Panc1 (cell line): ENCODE data around the gene RIPK1. TPM values are rescaled to one million over a fixed set of nuclear protein-coding genes. Genes with fewer than 3 reads are reported as not detected.

Source experiments
- ATAC-seq: fragments of 200-7000 bp; cut with Tn5 transposase; 2 replicates; pipeline ENCODE4 v1.9.1; 2020; ENCODE audit warnings: mild to moderate bottlenecking, moderate library complexity
- BruUV-seq: library from RNA; stranded (reverse); fragments of 400-500 nt; replicated peaks from 2 replicates; lab custom pipeline; 2021; lab: Mats Ljungman, UMichigan
- CTCF ChIA-PET: fragments of 300-600 bp; sonication (Branson Sonifier 250); formaldehyde crosslinking; loops from one replicate; lab custom pipeline; 2022; ENCODE audit warnings: antibody characterized with exemption; lab: Charles Lee
- POLR2A ChIA-PET: fragments of 300-600 bp; sonication (Branson Sonifier 250); formaldehyde crosslinking; loops from one replicate; lab custom pipeline; 2022; ENCODE audit warnings: antibody characterized with exemption; lab: Charles Lee
- DNase-seq: peaks from one replicate; pipeline ENCODE4 v3.0.0-alpha.2; 2010; ENCODE audit warnings: low read depth, low spot score
- H3K27ac ChIP-seq: 2 replicates; pipeline ENCODE4 v1.5.1; 2011; ENCODE audit warnings: mild to moderate bottlenecking, low read length, inconsistent platforms
- H3K27me3 ChIP-seq: fragments of 200-500 bp; sonication (Bioruptor generic); 2 replicates; pipeline ENCODE4 v1.6.0; 2014; ENCODE audit warnings: low read length, inconsistent platforms; ENCODE audit not compliant: control insufficient read depth, insufficient read depth
- H3K36me3 ChIP-seq: fragments of 200-500 bp; sonication (Bioruptor generic); 2 replicates; pipeline ENCODE4 v1.5.1; 2014; ENCODE audit warnings: inconsistent platforms, mild to moderate bottlenecking, low read length, moderate library complexity; ENCODE audit not compliant: control insufficient read depth, insufficient read depth
- H3K4me1 ChIP-seq: 2 replicates; pipeline ENCODE4 v1.5.1; 2011; ENCODE audit warnings: inconsistent platforms, mild to moderate bottlenecking, low read length, moderate library complexity; ENCODE audit not compliant: control insufficient read depth, insufficient read depth
- H3K4me3 ChIP-seq, 2 experiments: 2 replicates each; pipeline ENCODE4 v1.5.1; 2011 to 2012; ENCODE audit warnings: low read depth in 2 of 2, low read length in 2 of 2, mild to moderate bottlenecking in 2 of 2, inconsistent platforms in 1 of 2, moderate library complexity in 1 of 2
- H3K9me3 ChIP-seq: fragments of 200-500 bp; sonication (Bioruptor generic); 2 replicates; pipeline ENCODE4 v1.5.1; 2014; ENCODE audit warnings: low read depth, mild to moderate bottlenecking, inconsistent platforms, low read length, moderate library complexity; ENCODE audit not compliant: control insufficient read depth, insufficient read depth
- CTCF ChIP-seq: fragments of 450-650 bp; IDR thresholded peaks from 2 replicates; pipeline ENCODE4 v1.5.1; 2017; ENCODE audit warnings: mild to moderate bottlenecking
- POLR2AphosphoS5 ChIP-seq: IDR thresholded peaks from 2 replicates; pipeline ENCODE4 v1.6.1; 2012; ENCODE audit warnings: mild to moderate bottlenecking, low read depth, low read length, moderate library complexity
- REST ChIP-seq, 2 experiments: IDR thresholded peaks; 2 replicates each; pipeline ENCODE4 v1.6.1; 2011 to 2012; ENCODE audit warnings: low read depth in 2 of 2, control low read depth in 1 of 2, low read length in 1 of 2, mild to moderate bottlenecking in 1 of 2, moderate library complexity in 1 of 2; ENCODE audit not compliant: insufficient read depth in 1 of 2
- SIN3A ChIP-seq: IDR thresholded peaks from 2 replicates; pipeline ENCODE4 v1.6.1; 2012; ENCODE audit warnings: low read depth, mild to moderate bottlenecking, low read length, moderate library complexity, borderline replicate concordance; ENCODE audit not compliant: insufficient read depth
- TCF7L2 ChIP-seq: IDR thresholded peaks from 2 replicates; pipeline ENCODE4 v1.6.1; 2011; ENCODE audit warnings: mild to moderate bottlenecking, low read depth, low read length, inconsistent platforms
- in situ Hi-C: cut with HindIII; loops from 2 replicates; pipeline ENCODE4 v1.10.0; 2016; ENCODE audit warnings: low sequenced_read_pairs, low pct_unique_long_range_greater_than_20kb
- intact Hi-C: fragments of 100-400 bp; cut with micrococcal nuclease; formaldehyde crosslinking; loops from one replicate; pipeline ENCODE4 v1.10.0; 2022; ENCODE audit not compliant: unreplicated experiment
- total RNA-seq: library from RNA; stranded (reverse); gene quantifications from one replicate; pipeline ENCODE4 v1.2.1, GENCODE V29; 2021; ENCODE audit not compliant: unreplicated experiment

RIPK1 gene
- total RNA-seq, 1 experiment from 2014 or later: 31.6 TPM

DNA sequence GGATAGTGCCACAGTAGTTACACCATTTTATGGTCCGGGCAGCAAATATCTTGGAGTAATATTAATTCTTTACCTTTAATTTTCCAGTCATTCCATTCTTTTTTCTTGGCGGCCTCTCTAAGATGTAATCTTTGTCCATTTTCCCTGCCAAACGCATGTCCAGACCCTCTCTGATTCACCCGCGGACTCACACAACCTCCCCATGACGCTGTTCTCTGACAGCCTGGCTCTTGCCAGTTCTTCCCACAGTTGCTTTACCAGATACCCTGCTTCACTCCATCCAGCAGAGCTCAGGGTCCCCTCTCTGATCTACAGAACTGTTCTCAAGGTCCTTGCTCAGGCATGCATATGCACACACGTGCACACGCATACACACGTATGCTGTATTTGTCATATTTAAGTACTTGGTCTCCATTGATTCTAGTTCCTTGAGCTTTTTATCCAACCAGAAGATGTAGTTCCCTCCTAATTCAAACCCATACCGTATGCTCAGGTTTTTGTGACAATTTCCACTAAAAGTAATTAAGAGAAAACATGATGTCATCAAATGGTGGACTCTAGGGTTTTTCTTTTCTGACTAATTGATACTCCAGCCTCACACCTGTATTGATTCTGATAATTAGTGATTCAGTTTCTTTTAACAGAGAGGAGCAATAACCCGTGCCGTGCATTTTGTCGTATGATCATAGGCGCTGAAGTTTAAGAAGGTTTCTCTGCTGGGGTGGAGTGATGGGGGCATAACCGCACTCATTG, 60.2 kb downstream of the RIPK1 start:
- no peak for DNase-seq
- intact Hi-C loops: no loop called here
- H3K9me3 ChIP-seq: no peaks in the 10 kb centered on the region
- H3K4me1 ChIP-seq: no peaks in the 10 kb centered on the region
- POLR2A ChIA-PET: no interaction called here
- no peaks in the 10 kb centered on the region for H3K27me3 ChIP-seq
- in situ Hi-C loops: no loop called here
- no peak for ATAC-seq
- H3K36me3 ChIP-seq: 0 out of 2 replicates have a peak, but pooled peaks cover 2% of the 10 kb centered on the region
- no TSS peak for BruUV-seq
- H3K4me3 ChIP-seq: no peak overlapping the region
- CTCF ChIA-PET: interaction anchor here (0.5 kb wide), 1 partner anchor 286 kb away, joined by 4 read pairs; no protein-coding TSS in a partner anchor
- H3K27ac ChIP-seq: no peak overlapping the region
- no peak for TF ChIP-seq TCF7L2
- TF ChIP-seq CTCF: no peak
- no peak for TF ChIP-seq REST (IDR thresholded peaks at IDR 0.05; ENCODE audit: insufficient read depth in 1 of 2, low read depth in 2 of 2, low read length in 1 of 2)

GRCh38 chr6:3131695-3132094, 63.4 kb downstream of the RIPK1 start:
- TF ChIP-seq TCF7L2 (no peak), POLR2AphosphoS5 (no peak), REST (IDR thresholded peaks at IDR 0.05; ENCODE audit: insufficient read depth in 1 of 2, low read depth in 2 of 2, low read length in 1 of 2) (no peak), SIN3A (no peak), CTCF (no peak)
- in situ Hi-C loops: no loop called here
- no TSS peak for BruUV-seq
- CTCF ChIA-PET: no interaction called here
- Histone ChIP-seq H3K36me3 (0 out of 2 replicates have a peak, but pooled peaks cover 2% of the 10 kb centered on the region), H3K4me1 (no peaks in the 10 kb centered on the region), H3K9me3 (no peaks in the 10 kb centered on the region), H3K27ac (no peak overlapping the region), H3K4me3 (no peak overlapping the region), H3K27me3 (no peaks in the 10 kb centered on the region)
- intact Hi-C loops: no loop called here
- ATAC-seq (no peak), DNase-seq (no peak)
- POLR2A ChIA-PET: interaction anchor here (0.8 kb wide), 1 partner anchor 77 kb away, joined by 4 read pairs; no protein-coding TSS in a partner anchor
